GM21447 (cell line): ENCODE data around the gene GARNL3.

Experiments used
- ATAC-seq: cut with Tn5 transposase; IDR thresholded peaks from one replicate; pipeline ENCODE4 v1.9.1; 2021; ENCODE audit not compliant: unreplicated experiment

Gene GARNL3

GRCh38 chr9:127233989-127234388, 30.6 kb upstream of the GARNL3 start:
- ATAC-seq: no peak

- ATAC-seq: no peak
Observed at GRCh38 chr9:127237801-127238200, 26.8 kb upstream of the GARNL3 start.

GRCh38 chr9:127241354-127241753, 23.2 kb upstream of the GARNL3 start:
- no peak for ATAC-seq

- peak; percentile 99 for ATAC-seq
Observed at GRCh38 chr9:127244609-127245601, 19.7 kb upstream of the GARNL3 start.

- no peak for ATAC-seq
Observed at GRCh38 chr9:127245637-127246164, 18.9 kb upstream of the GARNL3 start.

- ATAC-seq: no peak
Observed at GRCh38 chr9:127248241-127248640, 16.3 kb upstream of the GARNL3 start.

- no peak for ATAC-seq
Observed at GRCh38 chr9:127249877-127250276, 14.7 kb upstream of the GARNL3 start.

- no peak for ATAC-seq
Observed at GRCh38 chr9:127250896-127251391, 13.6 kb upstream of the GARNL3 start.

GRCh38 chr9:127252410-127253318, 11.9 kb upstream of the GARNL3 start:
- ATAC-seq: no peak

- ATAC-seq: no peak
Observed at GRCh38 chr9:127253446-127253845, 11.1 kb upstream of the GARNL3 start.

- ATAC-seq: no peak
Observed at GRCh38 chr9:127255692-127256091, 8.9 kb upstream of the GARNL3 start.

- no peak for ATAC-seq
Observed at GRCh38 chr9:127256324-127256723, 8.2 kb upstream of the GARNL3 start.

GRCh38 chr9:127258606-127259471, 5.7 kb upstream of the GARNL3 start:
- ATAC-seq: no peak

GRCh38 chr9:127262602-127263001, 2.0 kb upstream of the GARNL3 start:
- no peak for ATAC-seq

- ATAC-seq: no peak
Observed at GRCh38 chr9:127263237-127263636, 1.3 kb upstream of the GARNL3 start.

- no peak for ATAC-seq
Observed at GRCh38 chr9:127263664-127264063, 910 bp upstream of the GARNL3 start.

- no peak for ATAC-seq
Observed at GRCh38 chr9:127267793-127268525, 3.4 kb downstream of the GARNL3 start.

GRCh38 chr9:127269449-127269848, 4.9 kb downstream of the GARNL3 start:
- ATAC-seq: no peak

- no peak for ATAC-seq
Observed at GRCh38 chr9:127273326-127273725, 8.8 kb downstream of the GARNL3 start.

GRCh38 chr9:127277099-127277498, 12.5 kb downstream of the GARNL3 start:
- no peak for ATAC-seq
